ENCODE results near the gene MRPS16. TPM values are rescaled to one million over a fixed set of nuclear protein-coding genes. Genes with fewer than 3 reads are reported as not detected.
"Not testable (repeated sequence)": the region's sequence is repeated elsewhere in the genome, so short reads cannot be mapped to it uniquely, and the experiment has no call there.

Gene MRPS16
- total and polyA plus RNA-seq, 4 donors = 39.5 to 45.7 (median 43.3) TPM

- DNase-seq (no peak), ATAC-seq (ENCODE audit: low FRiP score) (no peak)
- no peaks in the 10 kb centered on the region for H3K4me1 ChIP-seq (ENCODE audit: control insufficient read depth in 1 of 2, insufficient read depth in 2 of 2, low read length in 2 of 2)
- H3K27me3 ChIP-seq (ENCODE audit: control insufficient read depth in 1 of 2, insufficient read depth in 2 of 2, low read length in 1 of 2) = no peaks in the 10 kb centered on the region
- no peaks in the 10 kb centered on the region for H3K9me3 ChIP-seq (ENCODE audit: control insufficient read depth, low read length)
- intact Hi-C loops (cut with DNase I) = no loop called here
- H3K36me3 ChIP-seq (ENCODE audit: control insufficient read depth in 1 of 2, insufficient read depth in 2 of 2, low read length in 1 of 2) = no peaks in the 10 kb centered on the region
- H3K27ac ChIP-seq (ENCODE audit: low read depth in 1 of 2, low read length in 2 of 2) = no peak overlapping the region
- H3K4me3 ChIP-seq (ENCODE audit: low read length in 2 of 2) = no peak overlapping the region
- 65 to 69% methylated on average over 5 of the region's 5 CpGs for WGBS, 2 donors
These were observed 10.6 kb upstream of the MRPS16 start for GRCh38 chr10:73262880-73263555.

- Histone ChIP-seq H3K4me1 (ENCODE audit: control insufficient read depth in 1 of 2, insufficient read depth in 2 of 2, low read length in 2 of 2) (no peaks in the 10 kb centered on the region), H3K27ac (ENCODE audit: low read depth in 1 of 2, low read length in 2 of 2) (no peak overlapping the region), H3K36me3 (ENCODE audit: control insufficient read depth in 1 of 2, insufficient read depth in 2 of 2, low read length in 1 of 2) (no peaks in the 10 kb centered on the region), H3K4me3 (ENCODE audit: low read length in 2 of 2) (no peak overlapping the region), H3K9me3 (ENCODE audit: control insufficient read depth, low read length) (no peaks in the 10 kb centered on the region), H3K27me3 (ENCODE audit: control insufficient read depth in 1 of 2, insufficient read depth in 2 of 2, low read length in 1 of 2) (no peaks in the 10 kb centered on the region)
- WGBS, 2 donors = 65 to 70% methylated on average over 4 of the region's 4 CpGs
- no peak for DNase-seq
- no peak for ATAC-seq (ENCODE audit: low FRiP score)
- intact Hi-C loops (cut with DNase I) = no loop called here
These were observed 9.8 kb upstream of the MRPS16 start for GRCh38 chr10:73262105-73262730.

- H3K27me3 ChIP-seq (ENCODE audit: control insufficient read depth in 1 of 2, insufficient read depth in 2 of 2, low read length in 1 of 2) = no peaks in the 10 kb centered on the region
- WGBS, 2 donors = 82 to 96% methylated on average over 9 of the region's 9 CpGs
- H3K9me3 ChIP-seq (ENCODE audit: control insufficient read depth, low read length) = no peaks in the 10 kb centered on the region
These were observed 9.0 kb upstream of the MRPS16 start for GRCh38 chr10:73261362-73261995.

GRCh38 chr10:73258612-73259011 is 6.2 kb upstream of the MRPS16 start:
- H3K4me3 ChIP-seq (ENCODE audit: low read length in 2 of 2); DNase-seq; H3K27me3 ChIP-seq (ENCODE audit: control insufficient read depth in 1 of 2, insufficient read depth in 2 of 2, low read length in 1 of 2); ATAC-seq (ENCODE audit: low FRiP score); H3K27ac ChIP-seq (ENCODE audit: low read depth in 1 of 2, low read length in 2 of 2); H3K4me1 ChIP-seq (ENCODE audit: control insufficient read depth in 1 of 2, insufficient read depth in 2 of 2, low read length in 2 of 2); intact Hi-C loops (cut with DNase I); H3K36me3 ChIP-seq (ENCODE audit: control insufficient read depth in 1 of 2, insufficient read depth in 2 of 2, low read length in 1 of 2); H3K9me3 ChIP-seq (ENCODE audit: control insufficient read depth, low read length): not testable (repeated sequence)
- 92 to 95% methylated on average over 10 of the region's 10 CpGs for WGBS, 2 donors

More at GRCh38 chr10:73261362-73261995, 9.0 kb upstream of the MRPS16 start:
- ATAC-seq (ENCODE audit: low FRiP score) = no peak
- Histone ChIP-seq H3K36me3 (ENCODE audit: control insufficient read depth in 1 of 2, insufficient read depth in 2 of 2, low read length in 1 of 2) (no peaks in the 10 kb centered on the region), H3K4me3 (ENCODE audit: low read length in 2 of 2) (no peak overlapping the region), H3K27ac (ENCODE audit: low read depth in 1 of 2, low read length in 2 of 2) (no peak overlapping the region), H3K4me1 (ENCODE audit: control insufficient read depth in 1 of 2, insufficient read depth in 2 of 2, low read length in 2 of 2) (no peaks in the 10 kb centered on the region)
- intact Hi-C loops (cut with DNase I) = no loop called here
- no peak for DNase-seq

- no peak for ATAC-seq (ENCODE audit: low FRiP score)
- Histone ChIP-seq H3K4me1 (ENCODE audit: control insufficient read depth in 1 of 2, insufficient read depth in 2 of 2, low read length in 2 of 2) (peaks cover 0 to 4% of the 10 kb centered on the region in 2 donors), H3K4me3 (ENCODE audit: low read length in 2 of 2) (peak overlapping the region; percentile 54 to 68), H3K27ac (ENCODE audit: low read depth in 1 of 2, low read length in 2 of 2) (peak overlapping the region in 1 of 2 donors; percentile 12), H3K36me3 (ENCODE audit: control insufficient read depth in 1 of 2, insufficient read depth in 2 of 2, low read length in 1 of 2) (no peaks in the 10 kb centered on the region), H3K27me3 (ENCODE audit: control insufficient read depth in 1 of 2, insufficient read depth in 2 of 2, low read length in 1 of 2) (no peaks in the 10 kb centered on the region), H3K9me3 (ENCODE audit: control insufficient read depth, low read length) (no peaks in the 10 kb centered on the region)
- no peak for DNase-seq
- 0 to 2% methylated on average over 4 of the region's 4 CpGs for WGBS, 2 donors
- intact Hi-C loops (cut with DNase I) = no loop called here
These were observed 746 bp upstream of the MRPS16 start for GRCh38 chr10:73253225-73253555.

GRCh38 chr10:73251683-73252444 is 580 bp downstream of the MRPS16 start:
- H3K9me3 ChIP-seq (ENCODE audit: control insufficient read depth, low read length) = no peaks in the 10 kb centered on the region
- 18 to 21% methylated on average over 19 to 23 of the region's 23 CpGs for WGBS, 2 donors
- intact Hi-C loops (cut with DNase I) = no loop called here
- H3K4me3 ChIP-seq (ENCODE audit: low read length in 2 of 2) = peak overlapping the region; percentile 31 to 68
- H3K27ac ChIP-seq (ENCODE audit: low read depth in 1 of 2, low read length in 2 of 2) = peak overlapping the region; percentile 47 to 58
- peaks cover 0 to 4% of the 10 kb centered on the region in 2 donors for H3K4me1 ChIP-seq (ENCODE audit: control insufficient read depth in 1 of 2, insufficient read depth in 2 of 2, low read length in 2 of 2)
- DNase-seq (no peak), ATAC-seq (ENCODE audit: low FRiP score) (peak; percentile 87)
- no peaks in the 10 kb centered on the region for H3K36me3 ChIP-seq (ENCODE audit: control insufficient read depth in 1 of 2, insufficient read depth in 2 of 2, low read length in 1 of 2)
- H3K27me3 ChIP-seq (ENCODE audit: control insufficient read depth in 1 of 2, insufficient read depth in 2 of 2, low read length in 1 of 2) = peaks cover 0 to 3% of the 10 kb centered on the region in 2 donors

- DNase-seq (no peak), ATAC-seq (ENCODE audit: low FRiP score) (no peak)
- no peaks in the 10 kb centered on the region for H3K9me3 ChIP-seq (ENCODE audit: control insufficient read depth, low read length)
- intact Hi-C loops (cut with DNase I) = no loop called here
- peaks cover 3 to 4% of the 10 kb centered on the region in 2 donors for H3K4me1 ChIP-seq (ENCODE audit: control insufficient read depth in 1 of 2, insufficient read depth in 2 of 2, low read length in 2 of 2)
- 74 to 75% methylated on average over 5 of the region's 5 CpGs for WGBS, 2 donors
- no peaks in the 10 kb centered on the region for H3K36me3 ChIP-seq (ENCODE audit: control insufficient read depth in 1 of 2, insufficient read depth in 2 of 2, low read length in 1 of 2)
- H3K27me3 ChIP-seq (ENCODE audit: control insufficient read depth in 1 of 2, insufficient read depth in 2 of 2, low read length in 1 of 2) = peaks cover 0 to 3% of the 10 kb centered on the region in 2 donors
- H3K4me3 ChIP-seq (ENCODE audit: low read length in 2 of 2) = no peak overlapping the region
- H3K27ac ChIP-seq (ENCODE audit: low read depth in 1 of 2, low read length in 2 of 2) = no peak overlapping the region
These were observed 4.2 kb downstream of the MRPS16 start for GRCh38 chr10:73248259-73248724.

GRCh38 chr10:73247509-73248258 is 4.8 kb downstream of the MRPS16 start:
- no peaks in the 10 kb centered on the region for H3K36me3 ChIP-seq (ENCODE audit: control insufficient read depth in 1 of 2, insufficient read depth in 2 of 2, low read length in 1 of 2)
- peak overlapping the region; percentile 69 to 73 for H3K27ac ChIP-seq (ENCODE audit: low read depth in 1 of 2, low read length in 2 of 2)
- H3K4me1 ChIP-seq (ENCODE audit: control insufficient read depth in 1 of 2, insufficient read depth in 2 of 2, low read length in 2 of 2) = peaks cover 0 to 4% of the 10 kb centered on the region in 2 donors
- intact Hi-C loops (cut with DNase I) = no loop called here
- 38 to 42% methylated on average over 4 of the region's 4 CpGs for WGBS, 2 donors
- H3K9me3 ChIP-seq (ENCODE audit: control insufficient read depth, low read length) = no peaks in the 10 kb centered on the region
- H3K27me3 ChIP-seq (ENCODE audit: control insufficient read depth in 1 of 2, insufficient read depth in 2 of 2, low read length in 1 of 2) = peaks cover 0 to 3% of the 10 kb centered on the region in 2 donors
- ATAC-seq (ENCODE audit: low FRiP score) (no peak), DNase-seq (no peak)
- peak overlapping the region in 1 of 2 donors; percentile 36 for H3K4me3 ChIP-seq (ENCODE audit: low read length in 2 of 2)

Measured in aorta (tissue), 5 donors.